ENCODE results near the gene WDR31. TPM values are rescaled to one million over a fixed set of nuclear protein-coding genes. Genes with fewer than 3 reads are reported as not detected.
"Not testable (repeated sequence)": the region's sequence is repeated elsewhere in the genome, so short reads cannot be mapped to it uniquely, and the experiment has no call there.

WDR31 gene
- total RNA-seq, 1 donor from 2014 or later = 1.3 TPM

- TF ChIP-seq CTCF (IDR thresholded peaks at IDR 0.05; ENCODE audit: partially characterized antibody, unreplicated experiment) = no peak
- Mint-ChIP-seq H3K4me3 (ENCODE audit: unreplicated experiment) (no peak overlapping the region), H3K27ac (ENCODE audit: unreplicated experiment) (no peak overlapping the region), H3K27me3 (ENCODE audit: unreplicated experiment) (peaks cover 3% of the 10 kb centered on the region), H3K9me3 (ENCODE audit: unreplicated experiment) (no peaks in the 10 kb centered on the region), H3K36me3 (ENCODE audit: unreplicated experiment) (peaks cover 13% of the 10 kb centered on the region), H3K4me1 (ENCODE audit: low read depth, unreplicated experiment) (no peaks in the 10 kb centered on the region)
- no peak for DNase-seq
These were observed 46.7 kb upstream of the WDR31 start for GRCh38 chr9:113386571-113387393.

- peaks cover under 1% of the 10 kb centered on the region for H3K36me3 Mint-ChIP-seq (ENCODE audit: unreplicated experiment)
- no peak for DNase-seq
- peaks cover 3% of the 10 kb centered on the region for H3K27me3 Mint-ChIP-seq (ENCODE audit: unreplicated experiment)
- no peaks in the 10 kb centered on the region for H3K9me3 Mint-ChIP-seq (ENCODE audit: unreplicated experiment)
- H3K27ac Mint-ChIP-seq (ENCODE audit: unreplicated experiment) = no peak overlapping the region
- no peaks in the 10 kb centered on the region for H3K4me1 Mint-ChIP-seq (ENCODE audit: low read depth, unreplicated experiment)
- H3K4me3 Mint-ChIP-seq (ENCODE audit: unreplicated experiment) = no peak overlapping the region
- TF ChIP-seq CTCF (IDR thresholded peaks at IDR 0.05; ENCODE audit: partially characterized antibody, unreplicated experiment) = no peak
These were observed 41.9 kb upstream of the WDR31 start for GRCh38 chr9:113381909-113382411.

- H3K36me3 Mint-ChIP-seq (ENCODE audit: unreplicated experiment); H3K27me3 Mint-ChIP-seq (ENCODE audit: unreplicated experiment); H3K27ac Mint-ChIP-seq (ENCODE audit: unreplicated experiment); H3K4me3 Mint-ChIP-seq (ENCODE audit: unreplicated experiment); H3K9me3 Mint-ChIP-seq (ENCODE audit: unreplicated experiment); DNase-seq; H3K4me1 Mint-ChIP-seq (ENCODE audit: low read depth, unreplicated experiment): not testable (repeated sequence)
These were observed 41.4 kb upstream of the WDR31 start for GRCh38 chr9:113381441-113381840.

GRCh38 chr9:113380869-113381378 is 40.8 kb upstream of the WDR31 start:
- peaks cover 3% of the 10 kb centered on the region for H3K27me3 Mint-ChIP-seq (ENCODE audit: unreplicated experiment)
- no peak for TF ChIP-seq CTCF (IDR thresholded peaks at IDR 0.05; ENCODE audit: partially characterized antibody, unreplicated experiment)
- no peaks in the 10 kb centered on the region for H3K4me1 Mint-ChIP-seq (ENCODE audit: low read depth, unreplicated experiment)
- no peaks in the 10 kb centered on the region for H3K9me3 Mint-ChIP-seq (ENCODE audit: unreplicated experiment)
- no peak for DNase-seq
- H3K36me3 Mint-ChIP-seq (ENCODE audit: unreplicated experiment) = no peaks in the 10 kb centered on the region
- no peak overlapping the region for H3K4me3 Mint-ChIP-seq (ENCODE audit: unreplicated experiment)
- no peak overlapping the region for H3K27ac Mint-ChIP-seq (ENCODE audit: unreplicated experiment)

- not testable (repeated sequence) for DNase-seq; H3K27me3 Mint-ChIP-seq (ENCODE audit: unreplicated experiment); H3K9me3 Mint-ChIP-seq (ENCODE audit: unreplicated experiment); H3K36me3 Mint-ChIP-seq (ENCODE audit: unreplicated experiment); H3K4me3 Mint-ChIP-seq (ENCODE audit: unreplicated experiment); H3K4me1 Mint-ChIP-seq (ENCODE audit: low read depth, unreplicated experiment); H3K27ac Mint-ChIP-seq (ENCODE audit: unreplicated experiment)
These were observed 39.7 kb upstream of the WDR31 start for GRCh38 chr9:113379829-113380210.

GRCh38 chr9:113379094-113379828 is 39.2 kb upstream of the WDR31 start:
- not testable (repeated sequence) for H3K27ac Mint-ChIP-seq (ENCODE audit: unreplicated experiment); H3K4me1 Mint-ChIP-seq (ENCODE audit: low read depth, unreplicated experiment); DNase-seq; H3K36me3 Mint-ChIP-seq (ENCODE audit: unreplicated experiment); H3K27me3 Mint-ChIP-seq (ENCODE audit: unreplicated experiment); H3K9me3 Mint-ChIP-seq (ENCODE audit: unreplicated experiment); H3K4me3 Mint-ChIP-seq (ENCODE audit: unreplicated experiment)
